ENCODE results near the gene CD8B.
A peak's percentile ranks its signal among the peaks of the same experiment; 100 is the strongest.
"Not testable (repeated sequence)": the region's sequence is repeated elsewhere in the genome, so short reads cannot be mapped to it uniquely, and the experiment has no call there.

The CD8B gene

GRCh38 chr2:86861628-86862379 is at the start of gene CD8B:
Gene CD8B (minus strand): TSS chr2:86861886. CDS start chr2:86861865, 21 bp downstream.
- not testable (repeated sequence) for DNase-seq

- DNase-seq, result not testable (repeated sequence)
These were observed 44.2 kb upstream of the CD8B start for GRCh38 chr2:86905868-86906267.

- not testable (repeated sequence) for DNase-seq
These were observed 39.0 kb upstream of the CD8B start for GRCh38 chr2:86900687-86901086.

- DNase-seq, result not testable (repeated sequence)
These were observed 24.3 kb upstream of the CD8B start for GRCh38 chr2:86886026-86886425.

- not testable (repeated sequence) for DNase-seq
These were observed 21.2 kb upstream of the CD8B start for GRCh38 chr2:86882865-86883264.

- not testable (repeated sequence) for DNase-seq
These were observed 20.5 kb upstream of the CD8B start for GRCh38 chr2:86882118-86882665.

GRCh38 chr2:86878986-86879385 is 17.3 kb upstream of the CD8B start:
- not testable (repeated sequence) for DNase-seq

GRCh38 chr2:86870941-86871340 is 9.3 kb upstream of the CD8B start:
- not testable (repeated sequence) for DNase-seq

- not testable (repeated sequence) for DNase-seq
These were observed 7.3 kb upstream of the CD8B start for GRCh38 chr2:86868895-86869468.

GRCh38 chr2:86862380-86862703 is 656 bp upstream of the CD8B start:
- not testable (repeated sequence) for DNase-seq

- DNase-seq, result not testable (repeated sequence)
These were observed 511 bp downstream of the CD8B start for GRCh38 chr2:86861175-86861574.

- not testable (repeated sequence) for DNase-seq
These were observed 1.1 kb downstream of the CD8B start for GRCh38 chr2:86860573-86860972.

- not testable (repeated sequence) for DNase-seq
These were observed 4.0 kb downstream of the CD8B start for GRCh38 chr2:86857688-86858087.

GRCh38 chr2:86856498-86856897 is 5.2 kb downstream of the CD8B start:
- not testable (repeated sequence) for DNase-seq

- DNase-seq, result not testable (repeated sequence)
These were observed 5.7 kb downstream of the CD8B start for GRCh38 chr2:86855981-86856380.

- DNase-seq, result not testable (repeated sequence)
These were observed 10.1 kb downstream of the CD8B start for GRCh38 chr2:86851581-86851980.

- not testable (repeated sequence) for DNase-seq
These were observed 19.0 kb downstream of the CD8B start for GRCh38 chr2:86842607-86843234.

GRCh38 chr2:86841330-86841729 is 20.4 kb downstream of the CD8B start:
- DNase-seq, result not testable (repeated sequence)

GRCh38 chr2:86839871-86840548 is 21.7 kb downstream of the CD8B start:
- not testable (repeated sequence) for DNase-seq

GRCh38 chr2:86839455-86839854 is 22.2 kb downstream of the CD8B start:
- DNase-seq, result not testable (repeated sequence)

- DNase-seq, result not testable (repeated sequence)
These were observed 24.0 kb downstream of the CD8B start for GRCh38 chr2:86837714-86838113.

GRCh38 chr2:86836915-86837695 is 24.6 kb downstream of the CD8B start:
- peak; percentile 29 for DNase-seq
